ENCODE results near the gene PCDH9.

PCDH9 gene

GRCh38 chr13:67070306-67070705 is 159.8 kb downstream of the PCDH9 start:
- in situ Hi-C loops (cut with MboI; ENCODE audit: low sequenced_read_pairs, unreplicated experiment) = no loop called here
- TF ChIP-seq, protein P1, sequence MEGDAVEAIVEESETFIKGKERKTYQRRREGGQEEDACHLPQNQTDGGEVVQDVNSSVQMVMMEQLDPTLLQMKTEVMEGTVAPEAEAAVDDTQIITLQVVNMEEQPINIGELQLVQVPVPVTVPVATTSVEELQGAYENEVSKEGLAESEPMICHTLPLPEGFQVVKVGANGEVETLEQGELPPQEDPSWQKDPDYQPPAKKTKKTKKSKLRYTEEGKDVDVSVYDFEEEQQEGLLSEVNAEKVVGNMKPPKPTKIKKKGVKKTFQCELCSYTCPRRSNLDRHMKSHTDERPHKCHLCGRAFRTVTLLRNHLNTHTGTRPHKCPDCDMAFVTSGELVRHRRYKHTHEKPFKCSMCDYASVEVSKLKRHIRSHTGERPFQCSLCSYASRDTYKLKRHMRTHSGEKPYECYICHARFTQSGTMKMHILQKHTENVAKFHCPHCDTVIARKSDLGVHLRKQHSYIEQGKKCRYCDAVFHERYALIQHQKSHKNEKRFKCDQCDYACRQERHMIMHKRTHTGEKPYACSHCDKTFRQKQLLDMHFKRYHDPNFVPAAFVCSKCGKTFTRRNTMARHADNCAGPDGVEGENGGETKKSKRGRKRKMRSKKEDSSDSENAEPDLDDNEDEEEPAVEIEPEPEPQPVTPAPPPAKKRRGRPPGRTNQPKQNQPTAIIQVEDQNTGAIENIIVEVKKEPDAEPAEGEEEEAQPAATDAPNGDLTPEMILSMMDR (IDR thresholded peaks at IDR 0.05; ENCODE audit: borderline replicate concordance, control extremely low read depth, extremely low read depth, insufficient read depth, missing control alignments) = no peak
- DNase-seq (ENCODE audit: low spot score) = no peak

GRCh38 chr13:67069117-67069767 is 160.9 kb downstream of the PCDH9 start:
- DNase-seq (ENCODE audit: low spot score) = no peak
- in situ Hi-C loops (cut with MboI; ENCODE audit: low sequenced_read_pairs, unreplicated experiment) = no loop called here
- TF ChIP-seq, protein P1 (IDR thresholded peaks at IDR 0.05; ENCODE audit: borderline replicate concordance, control extremely low read depth, extremely low read depth, insufficient read depth, missing control alignments) = no peak

DNA sequence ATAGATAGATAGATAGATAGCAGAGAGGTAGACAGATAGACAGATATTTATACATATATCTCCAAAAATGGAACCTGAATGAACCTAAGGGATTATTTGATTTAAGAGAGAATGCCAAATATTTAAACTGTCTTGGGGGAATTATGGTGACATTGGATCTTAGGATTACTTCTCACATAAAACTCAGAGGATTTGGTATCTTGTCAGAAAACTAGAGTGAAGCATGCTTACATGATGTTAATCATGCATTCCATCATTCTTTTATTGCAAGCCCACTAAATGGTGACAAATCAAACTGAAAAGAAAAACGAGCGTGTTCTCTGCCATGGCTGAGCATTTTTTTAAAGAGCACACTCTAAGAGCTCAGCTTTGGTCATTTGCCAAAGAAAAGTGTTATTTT is 165.2 kb downstream of the PCDH9 start:
- in situ Hi-C loops (cut with MboI; ENCODE audit: low sequenced_read_pairs, unreplicated experiment) = no loop called here
- TF ChIP-seq, protein P1 (IDR thresholded peaks at IDR 0.05; ENCODE audit: borderline replicate concordance, control extremely low read depth, extremely low read depth, insufficient read depth, missing control alignments) = no peak
- no peak for DNase-seq (ENCODE audit: low spot score)

GRCh38 chr13:67063036-67063435 is 167.1 kb downstream of the PCDH9 start:
- TF ChIP-seq, protein P1 (IDR thresholded peaks at IDR 0.05; ENCODE audit: borderline replicate concordance, control extremely low read depth, extremely low read depth, insufficient read depth, missing control alignments) = no peak
- in situ Hi-C loops (cut with MboI; ENCODE audit: low sequenced_read_pairs, unreplicated experiment) = no loop called here
- no peak for DNase-seq (ENCODE audit: low spot score)

DNA sequence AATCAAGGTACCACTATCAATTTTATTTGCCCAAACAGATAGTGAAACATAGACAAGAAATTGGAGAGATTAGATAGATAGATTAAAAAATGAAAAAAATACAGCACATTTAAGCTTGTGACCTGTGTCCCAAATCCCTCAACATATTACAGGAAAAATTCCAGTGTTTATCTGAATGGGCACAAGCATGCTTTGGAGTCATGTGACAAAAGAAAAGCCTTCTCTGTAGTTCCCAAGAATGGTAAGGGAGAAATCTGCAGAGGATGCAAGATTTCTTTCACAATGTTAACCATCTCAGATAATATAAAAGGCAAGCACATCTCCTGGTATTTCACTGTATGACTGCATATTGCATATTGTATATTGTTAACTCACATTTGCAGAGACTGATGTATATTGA is 168.0 kb downstream of the PCDH9 start:
- TF ChIP-seq, protein P1 (IDR thresholded peaks at IDR 0.05; ENCODE audit: borderline replicate concordance, control extremely low read depth, extremely low read depth, insufficient read depth, missing control alignments) = no peak
- DNase-seq (ENCODE audit: low spot score) = no peak
- in situ Hi-C loops (cut with MboI; ENCODE audit: low sequenced_read_pairs, unreplicated experiment) = no loop called here

DNA sequence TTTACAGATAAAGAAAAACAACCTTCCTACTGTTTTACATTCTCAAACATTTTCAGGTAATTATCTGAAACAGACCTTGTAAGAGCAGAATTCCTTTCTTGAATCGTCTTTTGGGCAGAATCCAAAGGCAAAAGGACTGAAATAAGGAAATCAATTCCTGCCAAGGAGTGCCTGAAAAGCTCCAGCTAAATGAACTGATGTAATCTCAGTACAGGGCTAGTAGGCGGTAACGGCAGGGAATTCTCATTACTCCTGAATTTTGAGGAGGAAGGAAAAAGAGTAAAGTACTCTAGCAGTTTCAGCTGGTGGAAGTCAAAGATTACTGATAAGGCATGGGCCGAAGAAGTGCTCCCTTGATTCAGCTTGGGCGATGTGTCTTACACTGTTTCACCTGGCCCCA is 168.4 kb downstream of the PCDH9 start:
- in situ Hi-C loops (cut with MboI; ENCODE audit: low sequenced_read_pairs, unreplicated experiment) = no loop called here
- no peak for DNase-seq (ENCODE audit: low spot score)
- TF ChIP-seq, protein P1 (IDR thresholded peaks at IDR 0.05; ENCODE audit: borderline replicate concordance, control extremely low read depth, extremely low read depth, insufficient read depth, missing control alignments) = no peak

All from GM13976 (cell line).